ENCODE data around the gene GRIN2A. TPM values are rescaled to one million over a fixed set of nuclear protein-coding genes. Genes with fewer than 3 reads are reported as not detected.

GRIN2A gene
- total and polyA plus RNA-seq, 2 of the 13 experiments (the other 11 are each of a cell fraction or from before 2014, with no cell fraction given): not detected

GRCh38 chr16:10076037-10076436 lies 106.2 kb downstream of the GRIN2A start (continued):
- TF ChIP-seq ARID5B (CRISPR knock-in tag; IDR thresholded peaks at IDR 0.05): peak; percentile 69
- no peak for TF ChIP-seq ZNF589 (CRISPR knock-in tag; conservative IDR thresholded peaks at IDR 0.05)
- no peak for TF ChIP-seq ZNF513 (CRISPR knock-in tag; conservative IDR thresholded peaks at IDR 0.05)
- TF ChIP-seq MAFF (IDR thresholded peaks at IDR 0.05; ENCODE audit: low read depth, low read length): 0 out of 2 replicates have a peak, but pooled peaks have one; percentile 18
- peak; percentile 37 for TF ChIP-seq ZFX (CRISPR knock-in tag; IDR thresholded peaks at IDR 0.05; ENCODE audit: low read depth)
- TF ChIP-seq, protein P1, sequence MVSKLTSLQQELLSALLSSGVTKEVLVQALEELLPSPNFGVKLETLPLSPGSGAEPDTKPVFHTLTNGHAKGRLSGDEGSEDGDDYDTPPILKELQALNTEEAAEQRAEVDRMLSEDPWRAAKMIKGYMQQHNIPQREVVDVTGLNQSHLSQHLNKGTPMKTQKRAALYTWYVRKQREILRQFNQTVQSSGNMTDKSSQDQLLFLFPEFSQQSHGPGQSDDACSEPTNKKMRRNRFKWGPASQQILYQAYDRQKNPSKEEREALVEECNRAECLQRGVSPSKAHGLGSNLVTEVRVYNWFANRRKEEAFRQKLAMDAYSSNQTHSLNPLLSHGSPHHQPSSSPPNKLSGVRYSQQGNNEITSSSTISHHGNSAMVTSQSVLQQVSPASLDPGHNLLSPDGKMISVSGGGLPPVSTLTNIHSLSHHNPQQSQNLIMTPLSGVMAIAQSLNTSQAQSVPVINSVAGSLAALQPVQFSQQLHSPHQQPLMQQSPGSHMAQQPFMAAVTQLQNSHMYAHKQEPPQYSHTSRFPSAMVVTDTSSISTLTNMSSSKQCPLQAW (CRISPR knock-in tag; IDR thresholded peaks at IDR 0.05): no peak
- TF ChIP-seq, protein P2, sequence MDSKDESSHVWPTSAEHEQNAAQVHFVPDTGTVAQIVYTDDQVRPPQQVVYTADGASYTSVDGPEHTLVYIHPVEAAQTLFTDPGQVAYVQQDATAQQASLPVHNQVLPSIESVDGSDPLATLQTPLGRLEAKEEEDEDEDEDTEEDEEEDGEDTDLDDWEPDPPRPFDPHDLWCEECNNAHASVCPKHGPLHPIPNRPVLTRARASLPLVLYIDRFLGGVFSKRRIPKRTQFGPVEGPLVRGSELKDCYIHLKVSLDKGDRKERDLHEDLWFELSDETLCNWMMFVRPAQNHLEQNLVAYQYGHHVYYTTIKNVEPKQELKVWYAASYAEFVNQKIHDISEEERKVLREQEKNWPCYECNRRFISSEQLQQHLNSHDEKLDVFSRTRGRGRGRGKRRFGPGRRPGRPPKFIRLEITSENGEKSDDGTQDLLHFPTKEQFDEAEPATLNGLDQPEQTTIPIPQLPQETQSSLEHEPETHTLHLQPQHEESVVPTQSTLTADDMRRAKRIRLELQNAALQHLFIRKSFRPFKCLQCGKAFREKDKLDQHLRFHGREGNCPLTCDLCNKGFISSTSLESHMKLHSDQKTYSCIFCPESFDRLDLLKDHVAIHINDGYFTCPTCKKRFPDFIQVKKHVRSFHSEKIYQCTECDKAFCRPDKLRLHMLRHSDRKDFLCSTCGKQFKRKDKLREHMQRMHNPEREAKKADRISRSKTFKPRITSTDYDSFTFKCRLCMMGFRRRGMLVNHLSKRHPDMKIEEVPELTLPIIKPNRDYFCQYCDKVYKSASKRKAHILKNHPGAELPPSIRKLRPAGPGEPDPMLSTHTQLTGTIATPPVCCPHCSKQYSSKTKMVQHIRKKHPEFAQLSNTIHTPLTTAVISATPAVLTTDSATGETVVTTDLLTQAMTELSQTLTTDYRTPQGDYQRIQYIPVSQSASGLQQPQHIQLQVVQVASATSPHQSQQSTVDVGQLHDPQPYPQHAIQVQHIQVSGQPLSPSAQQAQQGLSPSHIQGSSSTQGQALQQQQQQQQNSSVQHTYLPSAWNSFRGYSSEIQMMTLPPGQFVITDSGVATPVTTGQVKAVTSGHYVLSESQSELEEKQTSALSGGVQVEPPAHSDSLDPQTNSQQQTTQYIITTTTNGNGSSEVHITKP (CRISPR knock-in tag; IDR thresholded peaks at IDR 0.05; ENCODE audit: low read depth): no peak
- TF ChIP-seq DPF2 (CRISPR knock-in tag; IDR thresholded peaks at IDR 0.05; ENCODE audit: borderline replicate concordance, low read depth): peak; percentile 32; the same call in 1 of the 2 replicates
- TF ChIP-seq U2AF1 (optimal IDR thresholded peaks at IDR 0.05; ENCODE audit: low read depth, low read length): no peak
- TF ChIP-seq JUN (CRISPR knock-in tag; IDR thresholded peaks at IDR 0.05): peak; percentile 55; the same call in 1 of the 2 replicates
- no peak for TF ChIP-seq IKZF4 (CRISPR knock-in tag; IDR thresholded peaks at IDR 0.05; ENCODE audit: borderline replicate concordance, low read depth, not compliant biosample characterization)
- peak; percentile 49 for TF ChIP-seq RARA (CRISPR knock-in tag; IDR thresholded peaks at IDR 0.05)
- peak; percentile 34; the same call in 1 of the 2 replicates for TF ChIP-seq GABPB1 (CRISPR knock-in tag; IDR thresholded peaks at IDR 0.05)
- TF ChIP-seq ADNP (CRISPR knock-in tag; IDR thresholded peaks at IDR 0.05): no peak
- no peak for TF ChIP-seq RFXAP (CRISPR knock-in tag; IDR thresholded peaks at IDR 0.05; ENCODE audit: borderline replicate concordance)
- TF ChIP-seq, protein P3, sequence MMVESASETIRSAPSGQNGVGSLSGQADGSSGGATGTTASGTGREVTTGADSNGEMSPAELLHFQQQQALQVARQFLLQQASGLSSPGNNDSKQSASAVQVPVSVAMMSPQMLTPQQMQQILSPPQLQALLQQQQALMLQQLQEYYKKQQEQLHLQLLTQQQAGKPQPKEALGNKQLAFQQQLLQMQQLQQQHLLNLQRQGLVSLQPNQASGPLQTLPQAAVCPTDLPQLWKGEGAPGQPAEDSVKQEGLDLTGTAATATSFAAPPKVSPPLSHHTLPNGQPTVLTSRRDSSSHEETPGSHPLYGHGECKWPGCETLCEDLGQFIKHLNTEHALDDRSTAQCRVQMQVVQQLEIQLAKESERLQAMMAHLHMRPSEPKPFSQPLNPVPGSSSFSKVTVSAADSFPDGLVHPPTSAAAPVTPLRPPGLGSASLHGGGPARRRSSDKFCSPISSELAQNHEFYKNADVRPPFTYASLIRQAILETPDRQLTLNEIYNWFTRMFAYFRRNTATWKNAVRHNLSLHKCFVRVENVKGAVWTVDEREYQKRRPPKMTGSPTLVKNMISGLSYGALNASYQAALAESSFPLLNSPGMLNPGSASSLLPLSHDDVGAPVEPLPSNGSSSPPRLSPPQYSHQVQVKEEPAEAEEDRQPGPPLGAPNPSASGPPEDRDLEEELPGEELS (CRISPR knock-in tag; IDR thresholded peaks at IDR 0.05): peak; percentile 52
- no peak for TF ChIP-seq KLF9 (CRISPR knock-in tag; IDR thresholded peaks at IDR 0.05; ENCODE audit: low read depth)

All from HepG2 (cell line).